Measurements from ENCODE around the gene KRTAP5-5. TPM values are rescaled to one million over a fixed set of nuclear protein-coding genes. Genes with fewer than 3 reads are reported as not detected.
A peak's percentile ranks its signal among the peaks of the same experiment; 100 is the strongest.
"Not testable (repeated sequence)": the region's sequence is repeated elsewhere in the genome, so short reads cannot be mapped to it uniquely, and the experiment has no call there.

The KRTAP5-5 gene
- total RNA-seq, 1 donor from 2014 or later: not detected

DNA sequence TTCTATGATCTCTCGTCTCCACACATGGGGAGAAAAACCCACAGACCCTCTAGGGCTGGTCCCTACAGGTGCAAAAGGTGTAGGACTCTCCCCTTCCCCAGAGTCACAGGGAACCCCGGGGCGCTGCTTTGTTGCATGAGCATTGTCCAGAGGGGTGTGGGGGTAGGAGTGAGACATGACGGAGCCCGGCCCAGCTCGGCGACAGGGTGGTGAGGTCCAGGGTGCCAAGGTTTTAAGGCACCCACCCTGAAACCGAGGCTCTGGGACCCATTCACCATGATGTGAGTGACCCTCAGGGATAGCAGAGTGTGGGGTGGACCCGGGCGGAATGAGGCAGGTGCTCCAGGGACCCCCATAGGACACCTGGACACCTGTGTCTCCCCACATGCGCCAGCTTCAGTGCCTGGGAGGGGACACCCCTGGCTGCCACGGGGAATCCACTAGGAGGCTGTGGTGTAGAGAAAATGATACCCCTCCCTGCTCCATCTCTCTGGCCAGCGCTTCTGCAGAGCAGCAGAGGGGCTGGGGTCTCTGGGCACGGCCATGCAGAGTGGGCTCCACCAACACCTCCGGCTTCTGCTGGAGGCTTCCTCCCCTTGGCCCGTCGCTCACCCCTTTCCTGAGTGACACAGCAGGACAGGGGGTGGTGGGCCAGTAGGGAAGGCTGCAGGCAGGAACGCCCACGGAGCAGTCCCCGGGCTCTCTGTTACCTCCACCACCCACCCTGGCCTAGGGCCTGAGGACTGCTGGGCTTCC lies 15.2 kb downstream of the KRTAP5-5 start:
- Mint-ChIP-seq H3K9me3 (ENCODE audit: low read depth) (no peaks in the 10 kb centered on the region), H3K4me3 (ENCODE audit: unreplicated experiment) (no peak overlapping the region), H3K27me3 (ENCODE audit: low read depth) (peaks cover 30% of the 10 kb centered on the region), H3K36me3 (ENCODE audit: low read depth) (no peaks in the 10 kb centered on the region), H3K27ac (ENCODE audit: unreplicated experiment) (no peak overlapping the region), H3K4me1 (ENCODE audit: low read depth) (no peaks in the 10 kb centered on the region)
- TF ChIP-seq CTCF (IDR thresholded peaks at IDR 0.05): no peak
- peak; percentile 87 for DNase-seq (ENCODE audit: low spot score)

DNA sequence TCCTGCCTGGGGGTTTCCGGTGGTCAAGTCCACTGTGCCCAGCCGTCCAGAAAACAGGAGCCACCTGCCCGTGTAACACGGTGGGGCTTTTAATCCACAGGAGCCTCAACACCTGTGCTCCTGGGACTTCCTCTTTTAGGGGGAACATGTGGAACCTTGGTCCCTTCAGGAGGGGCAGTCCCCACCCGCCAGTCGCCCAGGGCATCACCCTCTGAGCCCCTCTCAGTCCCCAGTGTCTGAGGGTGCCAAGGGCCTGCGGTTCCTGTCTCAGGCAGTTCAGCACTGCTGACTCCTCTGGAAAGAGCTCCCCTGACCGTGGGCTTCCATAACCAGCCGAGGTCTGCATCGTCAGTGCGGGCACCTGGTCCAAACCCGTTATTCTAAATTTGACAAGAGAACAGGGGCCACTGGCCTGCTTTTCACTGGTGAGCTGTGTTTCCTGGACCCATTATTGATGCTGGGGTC lies 15.8 kb downstream of the KRTAP5-5 start:
- no peaks in the 10 kb centered on the region for H3K4me1 Mint-ChIP-seq (ENCODE audit: low read depth)
- no peaks in the 10 kb centered on the region for H3K9me3 Mint-ChIP-seq (ENCODE audit: low read depth)
- peak; percentile 61 for DNase-seq (ENCODE audit: low spot score)
- H3K27ac Mint-ChIP-seq (ENCODE audit: unreplicated experiment): no peak overlapping the region
- peaks cover 24% of the 10 kb centered on the region for H3K27me3 Mint-ChIP-seq (ENCODE audit: low read depth)
- no peak for TF ChIP-seq CTCF (IDR thresholded peaks at IDR 0.05)
- H3K36me3 Mint-ChIP-seq (ENCODE audit: low read depth): no peaks in the 10 kb centered on the region
- no peak overlapping the region for H3K4me3 Mint-ChIP-seq (ENCODE audit: unreplicated experiment)

DNA sequence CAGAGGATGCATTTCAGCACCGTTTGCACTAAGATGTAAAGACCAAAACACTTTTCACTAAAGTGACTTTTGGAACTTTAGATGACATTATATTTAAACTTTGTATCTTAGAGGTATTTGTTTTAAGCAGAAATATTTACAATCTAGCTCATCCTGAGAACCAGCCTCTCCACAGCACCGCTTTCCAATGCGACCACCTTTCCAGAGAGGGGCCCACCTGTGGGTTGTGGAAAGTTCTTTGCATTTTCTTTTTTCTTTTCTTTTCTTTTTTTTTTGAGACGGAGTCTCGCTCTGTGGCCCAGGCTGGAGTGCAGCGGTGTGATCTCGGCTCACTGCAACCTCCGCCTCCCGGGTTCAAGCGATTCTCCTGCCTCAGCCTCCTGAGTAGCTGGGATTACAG lies 17.0 kb downstream of the KRTAP5-5 start:
- not testable (repeated sequence) for H3K4me1 Mint-ChIP-seq (ENCODE audit: low read depth); H3K4me3 Mint-ChIP-seq (ENCODE audit: unreplicated experiment); H3K9me3 Mint-ChIP-seq (ENCODE audit: low read depth); H3K36me3 Mint-ChIP-seq (ENCODE audit: low read depth); H3K27ac Mint-ChIP-seq (ENCODE audit: unreplicated experiment)
- peaks cover 31% of the 10 kb centered on the region for H3K27me3 Mint-ChIP-seq (ENCODE audit: low read depth)
- DNase-seq (ENCODE audit: low spot score): peak; percentile 9

DNA sequence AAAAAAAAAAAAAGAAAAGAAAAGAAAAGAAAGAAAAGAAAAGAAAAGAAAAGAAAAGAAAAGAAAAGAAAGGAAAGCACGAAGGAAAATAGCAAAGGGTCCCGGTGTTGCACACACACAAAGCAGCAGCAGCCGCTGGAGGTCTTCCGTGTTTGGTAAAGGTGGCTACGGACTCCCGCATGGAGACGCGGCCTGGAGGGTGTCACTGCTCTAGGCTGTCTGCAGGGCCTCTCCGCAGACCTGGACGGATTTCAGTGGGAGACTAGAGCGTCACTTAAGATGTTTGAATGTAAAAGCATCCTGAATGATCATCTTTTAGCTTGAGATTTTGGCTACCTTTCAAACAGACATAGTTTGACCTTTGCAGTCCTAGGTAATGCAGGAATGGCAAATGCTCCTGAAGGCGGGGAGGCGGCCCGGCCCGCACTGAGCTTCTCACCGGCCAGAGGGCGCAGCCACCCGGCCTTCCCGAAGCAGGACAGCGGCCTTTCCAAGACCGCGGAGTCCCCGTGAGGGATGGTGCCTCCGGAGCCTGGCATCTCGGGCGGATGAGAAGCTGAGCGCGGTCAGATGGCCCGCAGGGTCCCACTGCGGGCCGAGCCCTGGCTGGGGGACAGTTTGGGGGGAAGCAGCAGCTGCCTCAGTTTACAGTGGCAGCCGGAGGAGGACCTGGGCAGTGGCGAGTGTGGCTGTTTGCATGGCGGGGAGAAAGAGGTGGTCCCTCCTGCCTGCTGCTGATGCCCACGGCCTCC lies 18.5 kb downstream of the KRTAP5-5 start:
- no peak for TF ChIP-seq CTCF (IDR thresholded peaks at IDR 0.05)
- Mint-ChIP-seq H3K27me3 (ENCODE audit: low read depth) (peaks cover 33% of the 10 kb centered on the region), H3K36me3 (ENCODE audit: low read depth) (no peaks in the 10 kb centered on the region), H3K4me1 (ENCODE audit: low read depth) (no peaks in the 10 kb centered on the region), H3K9me3 (ENCODE audit: low read depth) (no peaks in the 10 kb centered on the region), H3K4me3 (ENCODE audit: unreplicated experiment) (no peak overlapping the region), H3K27ac (ENCODE audit: unreplicated experiment) (no peak overlapping the region)
- DNase-seq (ENCODE audit: low spot score): peak; percentile 83

GRCh38 chr11:1648653-1649420 lies 19.3 kb downstream of the KRTAP5-5 start:
- peak; percentile 58 for DNase-seq (ENCODE audit: low spot score)
- peaks cover 33% of the 10 kb centered on the region for H3K27me3 Mint-ChIP-seq (ENCODE audit: low read depth)
- H3K9me3 Mint-ChIP-seq (ENCODE audit: low read depth): no peaks in the 10 kb centered on the region
- no peak overlapping the region for H3K4me3 Mint-ChIP-seq (ENCODE audit: unreplicated experiment)
- no peaks in the 10 kb centered on the region for H3K36me3 Mint-ChIP-seq (ENCODE audit: low read depth)
- no peaks in the 10 kb centered on the region for H3K4me1 Mint-ChIP-seq (ENCODE audit: low read depth)
- no peak overlapping the region for H3K27ac Mint-ChIP-seq (ENCODE audit: unreplicated experiment)
- no peak for TF ChIP-seq CTCF (IDR thresholded peaks at IDR 0.05)

All from chondrocyte (in vitro differentiated cells).